GM18520 (cell line): ENCODE results near the gene CDK2AP2.
"Not testable (repeated sequence)": the region's sequence is repeated elsewhere in the genome, so short reads cannot be mapped to it uniquely, and the experiment has no call there.

ENCODE experiments used
- ATAC-seq: cut with Tn5 transposase; IDR thresholded peaks from one replicate; pipeline ENCODE4 v1.9.1; 2021; ENCODE audit not compliant: unreplicated experiment

The CDK2AP2 gene

DNA sequence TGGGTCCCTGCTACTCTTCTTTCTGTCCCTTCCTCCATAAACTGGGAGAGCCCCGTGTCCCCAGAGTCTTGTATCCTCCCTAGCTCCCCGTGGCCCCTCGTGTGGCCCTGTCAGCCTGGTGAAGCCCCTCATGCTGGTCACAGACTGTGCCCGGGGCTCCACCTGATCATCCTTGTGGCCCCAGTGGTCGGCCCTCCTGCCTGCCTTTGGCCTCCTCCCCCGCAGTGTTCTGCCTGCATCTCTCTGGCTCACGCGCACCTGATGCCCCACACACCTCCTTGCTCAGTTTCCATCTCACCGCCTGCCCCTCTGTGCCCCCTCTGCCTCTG, 16.5 kb upstream of the CDK2AP2 start:
- no peak for ATAC-seq

DNA sequence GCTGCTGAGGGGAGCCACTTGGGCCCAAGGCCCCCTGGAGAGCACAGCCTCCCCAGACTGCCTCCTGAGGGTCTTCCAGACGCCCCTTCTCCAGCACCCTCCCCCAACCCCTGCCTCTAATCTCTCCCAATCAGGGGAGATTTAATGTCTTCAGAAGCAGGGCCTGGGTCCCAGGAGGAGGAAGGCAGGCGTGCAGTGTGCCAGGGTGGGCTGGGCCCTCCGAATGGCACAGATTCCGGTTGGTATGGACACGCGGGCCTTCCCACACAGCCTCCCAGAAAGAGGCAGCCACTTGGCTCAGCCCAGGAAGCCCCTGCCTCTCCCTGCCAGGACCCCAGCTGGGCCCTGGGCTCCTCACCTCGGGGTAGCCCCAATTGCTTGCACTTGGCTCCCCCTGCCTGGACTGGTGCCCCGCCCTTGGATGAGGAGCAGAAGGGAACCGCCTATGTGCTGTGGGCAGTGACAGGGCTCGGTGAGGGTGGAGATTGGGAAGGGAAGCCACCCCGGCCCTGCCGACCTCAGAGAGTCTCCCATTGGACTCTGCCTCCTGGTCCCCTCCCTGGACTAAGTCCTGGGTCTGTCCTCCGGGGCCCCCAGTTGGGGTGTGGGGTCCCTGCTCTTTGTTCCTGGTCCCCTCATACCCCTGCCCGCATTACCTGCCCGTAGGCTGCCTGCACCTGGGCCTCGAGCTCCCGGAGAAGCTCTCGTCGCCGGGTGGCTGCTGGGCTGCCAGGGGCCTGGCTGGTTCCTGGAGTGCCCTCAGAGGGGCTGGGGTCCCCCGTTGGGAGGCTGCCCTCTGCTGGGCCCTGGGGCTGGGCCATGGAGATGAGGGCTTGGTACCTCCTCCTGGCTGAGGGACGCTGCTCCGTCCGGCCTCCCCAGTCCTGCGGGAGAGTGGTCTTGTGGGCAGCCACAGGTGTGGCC, 15.9 kb upstream of the CDK2AP2 start:
- ATAC-seq, result no peak

DNA sequence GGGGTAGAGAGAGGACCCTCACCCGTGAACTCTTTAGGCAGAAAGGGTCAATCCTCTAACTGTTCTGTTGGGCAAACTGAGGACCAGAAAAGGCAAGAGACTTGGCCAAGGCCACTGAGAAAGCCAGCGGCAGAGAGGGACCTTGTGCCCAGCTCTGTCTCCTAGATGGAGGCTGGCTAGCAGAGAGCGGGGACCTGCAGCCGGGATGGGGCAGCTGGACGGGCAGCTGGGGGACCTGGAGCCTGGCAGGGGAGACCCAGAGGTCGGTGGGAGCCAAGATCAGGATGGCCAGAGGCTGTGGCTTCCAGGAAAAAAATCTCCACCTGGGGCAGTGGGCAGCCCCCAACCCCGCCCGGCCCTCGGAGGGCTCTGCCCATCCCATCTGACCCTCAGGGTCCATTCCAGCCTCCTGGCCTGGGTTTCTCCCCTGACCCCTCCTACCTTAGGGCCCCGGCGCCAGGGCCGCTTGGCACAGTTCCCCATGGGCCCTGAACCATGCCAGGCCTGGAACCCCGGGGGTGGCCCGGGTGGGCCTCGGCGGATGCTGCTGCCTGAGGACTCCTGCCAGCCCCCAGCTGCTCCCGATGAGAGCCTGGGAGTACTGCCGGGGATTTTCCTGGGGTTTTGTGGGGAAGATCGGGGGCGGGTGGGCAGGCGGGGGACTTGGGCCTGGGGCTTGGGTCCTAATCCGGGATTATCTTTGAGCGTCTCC, 15.0 kb upstream of the CDK2AP2 start, which contains the start of gene CABP2:
TSS of gene CABP2 (minus strand) at position 603 of the 712 bp plus-strand sequence. CDS start at position 483, 120 bp downstream.
- ATAC-seq, result no peak

DNA sequence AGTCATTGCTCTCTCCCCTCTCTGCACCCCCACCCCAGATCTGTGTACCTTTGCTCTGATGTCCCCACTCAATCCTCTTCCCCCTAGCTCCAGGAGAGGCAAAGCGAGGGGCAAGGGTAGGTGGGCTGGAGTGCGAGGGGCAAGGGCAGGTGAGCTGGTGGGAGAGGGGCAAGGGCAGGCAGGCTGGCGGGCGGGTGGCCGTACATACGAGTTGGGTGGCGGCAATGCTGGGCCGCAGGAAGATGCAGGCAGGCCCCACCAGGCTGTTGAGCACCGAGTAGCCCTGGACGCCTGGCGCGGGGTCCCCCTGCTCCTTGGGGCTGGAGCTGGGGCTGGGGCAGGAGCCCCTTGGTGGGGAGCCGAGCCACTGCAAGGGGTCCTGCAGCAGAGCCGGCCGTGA, 14.4 kb upstream of the CDK2AP2 start:
- no peak for ATAC-seq

DNA sequence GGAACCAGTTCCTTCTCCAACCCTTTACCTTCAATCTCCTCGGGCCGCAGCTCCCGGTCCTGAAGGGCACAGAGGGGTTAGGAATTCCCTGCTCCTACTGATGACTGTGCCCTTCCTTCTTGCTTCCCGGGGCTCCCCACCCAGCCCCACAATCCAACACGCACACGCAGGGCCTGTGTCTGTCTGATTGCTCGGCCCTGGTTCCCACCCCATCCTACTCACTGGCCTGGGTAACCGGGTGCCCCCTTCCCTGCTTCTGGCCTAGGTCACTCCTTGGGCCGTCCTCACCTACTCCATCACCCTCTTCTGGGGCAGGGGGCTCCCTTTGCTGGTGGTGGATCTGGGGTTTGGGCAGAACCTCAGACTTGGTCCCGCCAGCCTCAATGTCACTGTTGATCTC, 14.0 kb upstream of the CDK2AP2 start:
- ATAC-seq, result no peak

DNA sequence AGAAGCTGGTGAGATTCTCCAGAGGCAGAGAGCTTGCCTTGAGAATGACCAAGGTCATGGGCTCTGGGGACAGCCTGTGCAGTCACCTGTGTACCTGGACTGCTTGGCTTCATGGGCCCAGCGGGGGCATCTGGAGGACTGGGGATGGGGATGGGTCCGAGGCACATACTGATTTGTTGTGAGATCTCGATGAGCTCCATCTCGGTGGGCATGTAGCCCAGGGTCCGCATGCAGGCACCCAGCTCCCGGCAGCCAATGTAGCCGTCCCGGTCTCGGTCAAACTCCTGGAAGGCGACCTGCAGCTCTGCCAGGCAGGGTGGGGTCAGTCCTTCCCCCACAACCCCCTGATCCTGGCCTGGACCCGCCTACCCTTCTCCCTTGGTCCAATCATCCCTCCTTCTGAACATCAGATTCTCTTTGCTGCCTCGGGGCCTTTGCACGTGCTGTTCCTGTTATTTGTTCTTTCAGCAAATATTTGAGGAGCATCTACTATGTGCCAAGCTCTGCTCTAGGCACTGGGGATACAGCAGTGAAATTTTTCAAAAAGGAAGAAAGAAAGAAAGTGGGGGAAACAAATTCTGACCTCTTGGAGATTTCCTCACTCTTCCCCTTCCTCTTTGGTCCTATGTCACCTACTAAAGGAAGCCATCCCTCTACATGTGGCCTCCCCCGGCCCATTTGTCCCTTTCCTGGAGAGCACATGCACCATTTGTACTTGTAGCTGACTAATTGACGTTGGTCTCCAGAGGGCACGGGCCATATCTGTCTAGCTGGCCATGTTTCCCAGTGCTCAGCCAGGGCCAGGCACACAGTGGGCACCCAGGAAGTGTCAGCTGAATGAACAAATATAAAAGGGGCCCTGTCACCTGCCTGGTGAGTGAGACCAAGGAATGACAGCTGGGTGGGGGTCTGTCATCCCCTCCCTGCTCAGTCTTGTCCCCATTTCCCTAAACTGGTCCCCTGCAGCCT, 13.2 kb upstream of the CDK2AP2 start:
- no peak for ATAC-seq

DNA sequence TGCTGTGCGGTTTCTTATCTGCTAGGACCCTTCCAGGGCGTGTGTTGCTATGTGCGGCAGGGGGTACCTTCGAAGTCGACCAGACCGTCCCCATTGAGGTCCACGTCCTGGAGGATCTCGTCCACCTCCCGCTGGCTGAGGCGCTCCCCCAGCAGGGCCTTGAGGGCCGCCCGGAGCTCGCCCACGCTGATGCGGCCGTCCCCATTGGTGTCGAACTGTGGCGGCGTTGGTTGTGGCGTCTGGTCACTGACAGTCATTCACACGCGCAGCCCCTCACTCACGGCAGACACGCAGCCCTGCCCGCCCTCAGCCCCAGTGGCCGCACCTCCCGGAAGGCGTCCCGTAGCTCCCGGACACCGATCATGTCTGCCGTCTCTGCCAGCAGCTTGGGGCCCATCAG, 11.8 kb upstream of the CDK2AP2 start:
- ATAC-seq, result no peak

DNA sequence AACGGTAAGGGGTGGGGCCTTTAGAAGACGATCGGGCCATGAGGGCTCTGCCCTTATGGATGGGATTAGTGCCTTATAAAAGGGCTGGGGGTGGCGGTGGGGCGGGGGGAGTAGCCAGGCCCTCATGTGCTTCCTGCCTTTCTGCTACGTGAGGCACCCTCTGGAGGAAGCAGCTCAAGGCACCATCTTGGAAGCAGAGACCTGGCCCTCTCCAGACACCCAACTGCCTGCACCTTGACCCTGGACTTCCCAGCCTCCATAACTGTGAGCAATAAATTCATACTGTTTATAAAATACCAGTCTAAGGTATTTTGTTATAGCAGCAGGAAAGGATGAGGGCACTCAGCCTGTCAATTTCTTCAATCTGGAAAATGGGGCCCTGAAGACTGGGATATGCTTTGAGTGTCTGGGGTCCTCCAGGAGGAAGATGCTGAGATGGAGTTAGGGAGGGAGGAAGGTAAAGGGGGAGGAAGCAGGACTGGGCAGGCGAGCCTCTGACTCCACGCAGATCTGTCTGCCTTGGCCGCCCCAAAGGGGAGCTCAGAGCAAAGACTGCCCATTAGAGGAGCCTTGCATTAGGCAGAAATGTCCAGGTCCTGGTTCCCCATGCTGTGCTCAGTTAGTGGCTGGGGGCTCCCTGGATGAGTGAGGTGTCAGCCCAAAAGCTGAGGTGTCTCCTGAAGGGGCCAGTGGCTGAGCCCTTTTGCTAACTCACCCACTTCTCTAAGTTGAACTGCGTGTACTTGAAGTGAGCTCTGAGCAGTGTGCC, 10.0 kb upstream of the CDK2AP2 start:
- ATAC-seq, result no peak

DNA sequence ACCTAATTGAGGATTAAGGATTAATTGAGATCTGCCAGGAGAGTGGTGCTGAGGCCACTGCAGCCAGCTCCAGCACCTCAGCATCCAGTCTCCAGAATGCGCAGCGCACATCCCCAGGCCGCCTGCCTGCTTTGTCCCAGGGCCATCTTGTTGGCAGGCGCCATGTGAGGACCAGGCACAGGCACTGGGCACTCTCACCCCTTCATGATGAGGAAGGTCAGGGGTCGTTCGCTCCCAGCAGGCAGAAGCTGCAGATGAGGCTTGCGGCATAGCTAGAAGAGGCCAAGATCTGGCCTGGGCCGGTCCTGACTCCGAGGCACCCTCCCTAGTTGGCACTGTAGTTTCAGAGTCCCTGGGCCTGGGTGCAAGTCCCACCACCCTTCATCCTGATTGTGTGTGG, 8.8 kb upstream of the CDK2AP2 start:
- ATAC-seq, result no peak

DNA sequence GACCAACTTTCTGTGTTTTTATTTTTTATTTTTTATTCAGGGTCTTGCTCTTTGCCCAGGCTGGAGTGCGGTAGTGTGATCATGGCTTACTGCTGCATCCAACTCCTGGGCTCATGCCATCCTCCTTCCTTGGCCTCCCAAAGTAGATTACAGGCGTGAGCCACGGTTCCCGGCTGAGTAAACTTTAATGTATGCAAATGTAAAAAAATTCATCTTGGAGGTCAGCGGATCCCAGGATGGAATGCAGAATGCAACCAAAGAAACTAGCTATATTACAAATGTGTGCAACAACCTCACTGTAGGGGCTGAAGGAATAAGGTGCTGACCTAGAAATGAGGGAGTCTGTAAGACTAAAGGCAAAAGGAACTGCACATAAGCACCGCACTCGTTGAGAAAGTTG, 6.2 kb upstream of the CDK2AP2 start:
- ATAC-seq, result no peak

DNA sequence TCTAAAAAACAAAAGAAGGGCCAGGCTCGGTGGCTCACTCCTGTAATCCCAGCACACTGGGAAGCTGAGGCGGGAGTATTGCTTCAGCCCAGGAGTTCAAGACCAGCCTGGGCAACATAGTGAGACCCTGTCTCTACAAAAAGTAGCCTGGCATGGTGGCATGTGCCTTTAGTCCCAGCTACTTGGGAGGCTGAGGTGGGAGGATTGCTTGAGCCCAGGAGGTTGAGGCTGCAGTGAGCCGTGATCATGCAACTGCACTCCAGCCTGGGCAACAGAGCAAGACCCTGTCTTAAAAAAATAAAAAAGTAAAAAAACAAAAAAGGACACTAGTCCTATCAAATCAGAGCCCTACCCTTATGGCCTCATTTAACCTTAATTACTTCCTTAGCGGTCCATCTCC, 3.6 kb upstream of the CDK2AP2 start:
- ATAC-seq, result not testable (repeated sequence)

DNA sequence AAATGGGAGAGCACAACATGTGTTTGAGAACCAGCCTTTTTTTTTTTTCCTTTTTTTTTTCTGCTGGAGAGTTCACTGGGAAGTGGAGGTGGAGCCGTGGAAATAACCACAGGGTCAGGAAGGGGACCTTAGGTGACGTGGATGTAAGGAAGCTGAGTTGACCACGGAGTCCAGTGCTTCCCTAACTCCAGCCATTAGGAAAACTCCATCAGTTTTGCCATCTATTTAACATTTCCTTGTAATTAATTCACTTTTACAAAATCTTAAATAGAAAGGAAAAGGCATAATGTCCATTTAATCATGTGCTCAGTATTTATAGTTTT, 2.0 kb upstream of the CDK2AP2 start:
- no peak for ATAC-seq

DNA sequence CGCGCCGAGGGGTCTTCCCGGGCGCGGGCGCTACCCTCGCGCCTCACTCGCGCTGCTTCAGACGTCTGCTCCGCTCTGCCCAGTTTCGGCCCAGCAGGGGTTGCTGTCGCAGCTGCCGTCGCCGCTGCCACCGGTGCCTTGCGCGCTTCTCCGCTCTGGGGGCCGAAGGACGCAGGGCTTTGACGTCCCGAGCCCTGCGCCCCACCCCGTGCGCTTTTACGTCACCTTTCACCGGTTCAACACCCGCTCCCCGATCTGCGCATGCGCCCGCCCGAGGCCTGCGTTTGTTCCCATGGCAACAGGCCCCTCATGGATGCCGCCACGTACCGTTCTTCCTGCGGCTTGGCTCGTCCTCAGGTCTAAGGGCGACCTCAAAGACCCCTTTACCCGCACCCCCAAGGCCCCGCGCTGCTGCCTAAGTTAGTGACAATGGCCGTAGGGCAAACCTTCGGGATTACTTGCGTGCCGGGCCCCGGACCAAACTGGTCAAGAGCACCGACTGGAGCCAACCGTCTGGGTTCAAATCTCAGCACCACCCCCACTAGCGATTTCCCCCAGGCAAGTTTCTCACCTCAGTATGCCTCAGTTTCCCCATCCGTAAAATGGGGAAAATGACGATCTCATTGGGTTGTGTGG, 642 bp upstream of the CDK2AP2 start:
- peak; percentile 20 for ATAC-seq

DNA sequence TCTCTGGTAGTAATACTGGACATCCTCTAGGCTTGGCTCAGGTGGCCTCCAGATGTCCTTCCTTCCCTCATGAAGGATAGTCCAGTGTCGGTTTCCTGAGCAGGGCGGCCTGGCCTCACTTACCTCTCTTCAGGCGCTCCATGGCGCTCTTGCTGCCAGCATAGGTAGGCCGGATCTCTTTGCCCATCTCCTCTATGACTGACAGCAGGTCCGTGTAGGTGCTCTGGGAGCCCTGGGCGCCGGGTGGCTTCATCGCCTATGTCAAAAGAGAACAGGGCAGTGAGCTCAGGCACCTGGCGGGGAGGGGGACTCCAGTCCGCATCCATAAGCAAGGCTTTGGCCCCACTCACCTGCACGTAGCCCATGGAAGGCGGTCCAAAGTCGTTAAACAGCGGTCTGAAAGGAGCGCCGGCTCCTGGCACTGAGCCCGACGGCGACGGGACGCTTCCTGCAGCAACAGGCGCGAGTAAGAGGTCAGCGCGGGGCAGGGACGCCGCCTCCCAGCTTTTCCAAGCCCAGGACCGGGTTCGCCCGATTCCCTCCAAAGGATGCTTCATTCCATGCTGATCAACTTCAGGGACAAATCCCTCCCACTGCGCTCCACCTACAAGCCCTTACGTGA, 609 bp downstream of the CDK2AP2 start:
- no peak for ATAC-seq

DNA sequence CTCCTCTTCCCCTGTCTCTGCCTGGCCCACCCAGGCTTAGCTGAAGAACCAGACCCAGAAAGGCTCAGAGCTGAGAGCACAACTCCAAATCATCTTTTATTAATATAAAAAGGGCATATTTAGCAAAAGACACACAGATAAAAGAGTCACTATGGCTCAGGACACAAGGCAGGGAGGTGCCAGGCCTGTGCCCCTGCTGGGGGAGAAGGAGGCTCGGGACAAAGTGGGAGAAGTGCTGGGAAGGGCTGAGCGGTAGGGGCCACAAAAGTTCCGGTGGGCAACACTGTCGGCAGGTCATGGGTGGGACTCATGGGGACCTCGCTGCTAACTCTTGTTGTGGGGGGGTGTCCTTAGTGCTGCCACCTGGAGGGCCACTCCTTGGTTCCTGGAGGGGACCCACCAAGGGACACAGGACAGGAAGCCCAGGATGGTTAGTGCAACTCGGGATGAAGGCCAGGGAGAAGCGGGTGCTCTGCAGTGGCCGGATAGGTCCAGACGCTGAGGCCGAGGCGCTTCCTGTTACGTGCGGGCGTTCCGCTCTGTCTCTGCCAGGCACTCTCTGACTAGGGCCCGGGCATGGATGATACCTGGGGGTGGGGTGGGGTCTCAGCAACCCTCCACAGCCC, 1.4 kb downstream of the CDK2AP2 start:
- ATAC-seq, result no peak

DNA sequence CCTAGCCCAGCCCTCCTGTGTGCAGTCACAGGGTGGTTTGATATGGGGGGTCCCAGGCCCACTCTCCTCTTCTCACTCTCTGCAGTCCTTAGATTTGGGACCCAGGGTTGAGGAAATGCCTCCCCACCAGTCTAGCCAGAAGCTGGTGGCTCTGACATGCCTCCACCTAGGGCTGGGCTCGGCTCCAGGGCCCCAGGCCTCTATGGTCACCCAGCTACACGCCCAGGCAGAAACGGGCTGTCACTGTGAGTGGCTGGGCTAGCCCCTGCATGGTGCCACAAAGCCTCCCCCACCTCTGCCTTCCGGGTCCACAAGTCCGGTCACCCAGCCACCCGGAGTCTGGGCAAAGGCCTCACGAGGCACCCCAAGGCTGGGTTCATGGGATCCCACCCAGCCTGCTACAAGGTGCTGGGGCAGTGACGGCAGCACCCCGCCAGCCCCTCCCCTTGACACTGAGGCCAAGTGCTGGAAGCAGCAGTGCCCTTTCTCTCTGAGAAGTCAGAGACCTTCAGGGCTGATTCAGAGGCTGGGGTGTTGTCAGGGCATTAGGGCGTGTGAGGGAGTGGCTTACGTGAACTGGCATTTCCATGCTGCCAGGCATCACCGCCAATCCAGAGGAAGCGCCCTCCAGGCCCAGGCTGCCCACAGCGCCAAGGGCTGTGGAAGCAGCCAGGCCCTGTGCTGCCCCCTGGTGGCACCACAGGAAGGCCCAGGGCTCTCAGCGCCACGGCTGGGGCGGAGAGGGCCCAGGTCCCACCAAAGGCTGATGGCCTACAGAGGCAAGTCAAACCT, 2.2 kb downstream of the CDK2AP2 start:
- no peak for ATAC-seq

DNA sequence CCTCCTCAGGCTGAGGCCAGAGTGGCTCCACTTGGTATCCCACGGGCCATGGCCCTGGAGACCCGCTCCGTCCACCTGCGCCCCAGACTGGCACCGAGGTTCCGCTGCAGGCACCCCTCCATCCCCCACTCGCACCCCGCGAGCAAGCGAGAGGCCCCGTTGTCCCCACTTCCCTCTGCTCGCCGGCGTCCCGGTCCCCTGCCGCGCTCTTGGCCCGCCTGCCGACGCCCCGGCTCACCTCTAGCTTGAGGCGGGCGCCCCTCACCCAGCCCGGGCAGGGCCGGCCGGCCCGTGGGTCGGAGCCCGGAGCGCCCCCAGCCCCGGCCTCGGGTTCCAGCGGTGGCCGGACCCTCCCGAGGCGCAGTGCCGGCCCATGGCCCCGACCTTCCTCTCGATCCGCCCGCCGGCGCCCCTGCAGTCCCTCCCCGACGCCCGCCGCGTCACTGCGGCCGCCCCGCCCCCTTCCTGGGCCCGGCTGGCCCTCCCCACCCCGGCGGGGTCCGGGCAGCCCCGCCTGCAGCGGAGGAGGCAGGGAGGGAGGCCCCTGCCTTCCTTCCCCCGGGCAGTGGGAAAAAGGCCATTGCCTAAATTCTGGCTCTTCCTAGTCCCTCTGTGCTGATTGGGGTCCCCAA, 2.9 kb downstream of the CDK2AP2 start, which contains the start of gene PITPNM1:
TSS of gene PITPNM1 (minus strand) at position 414 of the 632 bp plus-strand sequence. CDS start 1,183 bp downstream, outside the sequence.
- ATAC-seq, result no peak
